ENCODE data around the gene TRAP1.

GRCh38 chr16:3655030-3655395 lies 62.3 kb downstream of the TRAP1 start:
- TF ChIP-seq POLR2A (IDR thresholded peaks at IDR 0.05) = no peak
- TF ChIP-seq CTCF (IDR thresholded peaks at IDR 0.05) = no peak
